Activated T-helper 1 cell treated with anti-CD3 and anti-CD28 coated beads, Interleukin-2, amount 50 U/mL, for 16 hours (primary cell): ENCODE measurements around the gene LILRA6.

ENCODE experiments used
- DNase-seq, 2 donors: peaks; one replicate each; pipeline ENCODE4 v3.0.0-alpha.2; 2020; ENCODE audit warnings: low read depth in 1 of 2, low spot score in 1 of 2

LILRA6 gene

DNA sequence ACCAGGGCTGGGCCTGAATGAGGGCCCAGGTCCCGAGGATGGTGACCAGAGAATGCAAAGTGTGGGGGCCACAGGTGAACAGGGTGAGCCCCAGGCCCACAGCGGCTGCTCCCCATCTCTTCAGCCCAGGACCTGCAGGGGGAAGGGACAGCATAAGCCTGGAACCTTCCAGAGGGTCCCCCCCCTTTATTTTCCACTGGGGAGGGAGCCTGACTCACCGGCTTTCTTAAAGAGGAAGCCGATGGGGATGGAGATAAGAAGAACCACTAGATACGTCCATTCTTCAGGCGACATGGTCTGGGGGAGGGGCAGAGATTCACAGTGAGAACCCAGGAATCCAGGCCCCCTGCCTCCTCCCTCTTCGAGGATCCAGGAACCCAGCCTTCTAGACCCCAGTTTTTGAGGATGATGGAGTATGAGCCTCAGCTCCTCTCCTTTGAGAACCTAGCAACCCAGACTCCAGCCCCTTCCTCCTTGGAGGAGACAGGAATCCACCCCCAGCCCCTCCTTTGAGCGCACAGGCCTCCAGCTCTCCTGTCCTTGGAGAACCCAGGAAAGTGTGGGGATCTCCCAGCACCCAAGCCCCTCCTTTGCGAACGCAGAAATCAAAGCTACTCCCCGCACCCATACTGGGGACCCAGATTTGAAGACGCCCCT lies 54.2 kb downstream of the LILRA6 start:
- peak in 1 of 2 donors; percentile 43 for DNase-seq

DNA sequence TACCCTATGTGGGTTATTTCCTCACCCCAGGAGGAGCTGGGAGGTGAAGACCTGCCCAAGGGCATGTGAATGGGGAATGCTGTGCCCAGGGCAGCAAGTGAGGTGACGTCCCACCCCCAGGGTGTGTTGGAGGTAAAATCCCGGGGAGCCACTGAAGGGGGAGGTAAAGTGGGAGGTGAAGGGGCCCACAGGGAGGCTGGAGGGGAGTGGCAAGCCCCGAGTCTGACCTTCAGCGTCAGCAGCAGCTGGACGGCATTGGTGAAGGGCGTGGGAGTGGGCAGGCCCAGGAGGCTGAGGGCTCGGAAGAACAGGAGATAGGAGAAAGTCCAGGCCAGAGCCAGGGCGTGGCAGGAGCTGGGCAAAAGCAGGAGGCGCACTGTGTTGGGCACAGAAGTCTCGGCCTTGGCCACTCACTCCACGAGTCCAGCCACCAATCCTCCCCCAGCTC lies 55.6 kb downstream of the LILRA6 start:
- DNase-seq, result no peak
